SK-N-SH (cell line): ENCODE data around the gene RNU1-2.
"Not testable (repeated sequence)": the region's sequence is repeated elsewhere in the genome, so short reads cannot be mapped to it uniquely, and the experiment has no call there.

Source experiments
- CTCF ChIP-seq: fragments of 200-600 bp; sonication (generic); IDR thresholded peaks from 2 replicates; pipeline ENCODE4 v1.6.1; 2017; ENCODE audit warnings: antibody characterized with exemption, mild to moderate bottlenecking, moderate library complexity
- EZH2phosphoT487 ChIP-seq: fragments of 200-600 bp; sonication (generic); IDR thresholded peaks from 2 replicates; pipeline ENCODE4 v1.6.1; 2017; ENCODE audit warnings: low read depth, mixed run types, mild to moderate bottlenecking, antibody characterized with exemption, moderate library complexity, borderline replicate concordance
- MAX ChIP-seq: IDR thresholded peaks from 2 replicates; pipeline ENCODE4 v1.4.0; 2012; ENCODE audit warnings: low read depth
- TAF1 ChIP-seq: IDR thresholded peaks from 2 replicates; pipeline ENCODE4 v1.6.1; 2012; ENCODE audit warnings: low read depth, mild to moderate bottlenecking, low read length, moderate library complexity, borderline replicate concordance
- USF1 ChIP-seq: IDR thresholded peaks from 2 replicates; pipeline ENCODE4 v1.4.0; 2012; ENCODE audit warnings: low read depth, borderline replicate concordance
- YY1 ChIP-seq: IDR thresholded peaks from 2 replicates; pipeline ENCODE4 v1.4.0; 2012; ENCODE audit warnings: low read depth, mild to moderate bottlenecking

GRCh38 chr1:16894338-16894737, 1.4 kb upstream of the RNU1-2 start:
- not testable (repeated sequence) for TF ChIP-seq CTCF, TAF1, YY1, USF1, MAX, EZH2phosphoT487
